Activated CD4-positive, alpha-beta T cell treated with anti-CD3 and anti-CD28 coated beads, Interleukin-2, amount 50 U/mL, for 4 hours (primary cell): ENCODE measurements around the gene TNFAIP2.

Source experiments
- DNase-seq, 2 experiments: peaks; one replicate each; pipeline ENCODE4 v3.0.0-alpha.2; 2020

Gene TNFAIP2

DNA sequence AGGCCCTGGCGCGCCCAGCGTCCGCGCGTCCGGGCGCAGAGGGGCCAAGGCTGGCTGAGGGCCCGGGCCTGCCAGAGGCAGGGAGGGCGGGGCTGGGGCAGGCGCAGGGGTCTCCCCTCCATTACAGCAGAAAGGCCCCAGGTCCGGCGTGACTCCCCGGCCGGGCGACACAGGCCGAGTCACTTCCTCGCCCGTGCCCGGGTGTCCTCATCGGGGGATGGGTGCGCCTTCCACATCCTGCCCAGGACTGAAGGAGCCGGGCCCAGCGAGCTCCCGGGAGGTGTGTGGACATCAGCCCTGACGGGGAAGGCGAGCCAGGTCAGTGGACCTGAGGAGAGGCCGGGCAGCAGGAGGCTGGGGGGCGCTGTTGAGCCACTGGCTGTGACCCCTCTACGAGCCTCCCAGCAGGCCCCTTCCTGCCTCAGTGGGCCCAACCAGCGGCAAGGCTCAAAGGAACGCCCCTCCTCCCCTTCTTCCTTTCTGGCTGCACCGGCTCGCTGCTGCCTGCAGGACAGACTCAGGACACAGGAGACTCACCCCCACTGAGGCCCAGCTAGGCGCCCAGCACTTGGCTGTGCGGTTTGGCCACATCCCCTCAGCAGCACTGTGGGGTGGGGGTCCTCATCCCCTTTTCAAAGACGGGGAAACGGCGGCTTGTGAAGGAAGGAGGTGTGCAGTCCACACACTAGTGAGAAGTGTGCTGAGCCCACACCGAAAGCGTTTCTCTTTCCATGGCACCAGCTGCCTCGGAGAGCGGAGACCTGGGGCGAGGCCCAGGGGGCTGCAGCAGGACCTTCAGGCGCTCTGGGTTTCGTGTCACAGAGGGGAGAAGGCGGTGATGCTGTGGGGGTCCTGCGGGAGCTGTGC lies 606 bp downstream of the TNFAIP2 start:
- no peak for DNase-seq

- no peak for DNase-seq
Measured at GRCh38 chr14:103124501-103125001, 1.3 kb downstream of the TNFAIP2 start.

- DNase-seq: no peak
Measured at GRCh38 chr14:103125098-103126070, 2.1 kb downstream of the TNFAIP2 start.

GRCh38 chr14:103126088-103126872 lies 3.0 kb downstream of the TNFAIP2 start:
- no peak for DNase-seq

- DNase-seq: no peak
Measured at GRCh38 chr14:103126873-103127304, 3.6 kb downstream of the TNFAIP2 start.

DNA sequence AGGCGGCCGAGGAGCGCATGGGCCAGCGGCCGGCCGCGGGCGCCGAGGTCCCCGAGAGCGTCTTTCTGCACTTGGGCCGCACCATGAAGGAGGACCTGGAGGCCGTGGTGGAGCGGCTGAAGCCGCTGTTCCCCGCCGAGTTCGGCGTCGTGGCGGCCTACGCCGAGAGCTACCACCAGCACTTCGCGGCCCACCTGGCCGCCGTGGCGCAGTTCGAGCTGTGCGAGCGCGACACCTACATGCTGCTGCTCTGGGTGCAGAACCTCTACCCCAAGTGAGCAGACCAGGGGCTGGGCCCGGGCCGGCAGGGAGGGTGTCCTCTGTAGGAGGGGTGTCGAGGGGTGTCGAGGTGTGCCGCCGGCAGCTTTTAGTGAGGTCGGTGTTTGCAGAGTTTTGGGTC lies 4.1 kb downstream of the TNFAIP2 start:
- no peak for DNase-seq

DNA sequence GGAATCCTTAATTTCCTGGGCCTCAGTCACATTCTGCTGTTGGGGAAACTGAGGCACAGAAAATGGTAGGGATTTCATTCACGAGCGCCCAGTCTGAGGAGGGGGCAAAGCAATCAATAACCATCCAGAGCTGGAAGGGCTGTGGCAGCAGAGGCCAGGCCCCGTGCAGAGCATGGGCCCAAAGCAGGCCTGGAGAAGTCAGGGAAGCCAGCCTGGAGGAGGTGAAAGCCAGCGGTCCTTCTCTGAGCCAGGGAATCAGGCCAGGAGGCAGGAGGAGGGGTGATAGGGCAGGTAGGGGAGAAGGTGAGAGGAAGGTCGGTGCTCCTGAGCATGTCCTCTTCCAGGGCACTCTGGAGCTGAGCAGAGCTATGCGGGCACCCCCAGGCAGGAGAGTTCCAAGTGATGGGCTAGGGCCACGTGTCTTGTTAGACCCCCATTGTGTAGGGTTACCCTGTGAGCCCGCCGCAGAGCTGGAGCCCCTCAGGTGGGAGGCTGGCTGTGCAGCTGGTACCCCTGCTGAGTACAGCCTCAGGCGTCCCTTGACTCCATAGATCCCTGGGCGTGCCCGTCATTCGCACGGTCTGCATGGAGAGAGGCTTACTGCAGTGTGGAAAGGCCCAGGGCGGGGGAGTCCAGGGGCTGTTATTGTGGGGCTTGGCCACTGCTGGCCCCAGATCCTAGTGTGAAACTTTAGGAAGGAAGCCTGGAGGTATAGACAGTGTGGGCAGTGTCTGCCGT lies 4.8 kb downstream of the TNFAIP2 start:
- no peak for DNase-seq

DNA sequence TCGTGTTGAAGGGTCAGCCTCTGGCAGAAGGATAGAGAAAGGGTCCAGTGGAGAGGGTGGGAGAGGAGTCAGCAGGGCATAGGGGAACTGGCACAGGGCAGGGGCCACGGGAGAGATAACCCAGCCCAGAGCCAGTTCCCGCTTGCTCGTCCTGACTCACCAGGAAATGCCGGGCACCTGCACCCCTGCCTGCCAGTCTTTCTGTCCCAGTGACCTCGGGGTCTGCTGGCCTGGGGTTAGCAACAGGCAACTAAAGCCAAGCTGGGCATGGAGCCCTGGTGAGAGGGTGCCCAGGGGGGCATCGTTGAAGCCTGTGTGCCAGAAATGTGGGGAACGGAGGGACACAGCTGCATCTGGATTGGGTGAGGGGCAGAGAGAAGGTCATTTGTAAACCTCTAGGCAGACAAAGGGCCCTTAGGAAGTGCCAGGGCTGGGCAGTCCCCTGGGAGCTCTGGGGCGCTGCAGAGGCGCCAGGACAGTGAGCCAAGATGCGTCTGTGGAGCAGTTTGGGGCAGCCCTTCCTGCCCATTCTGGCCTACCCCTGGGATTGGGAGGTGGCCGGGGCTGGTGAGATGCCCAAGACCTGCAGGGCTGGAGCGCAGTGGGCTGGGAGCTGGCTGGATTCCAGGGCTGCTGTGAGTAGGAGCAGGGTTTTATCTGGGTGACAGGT lies 5.5 kb downstream of the TNFAIP2 start:
- DNase-seq: no peak

GRCh38 chr14:103129301-103130016 lies 6.2 kb downstream of the TNFAIP2 start:
- no peak for DNase-seq

DNA sequence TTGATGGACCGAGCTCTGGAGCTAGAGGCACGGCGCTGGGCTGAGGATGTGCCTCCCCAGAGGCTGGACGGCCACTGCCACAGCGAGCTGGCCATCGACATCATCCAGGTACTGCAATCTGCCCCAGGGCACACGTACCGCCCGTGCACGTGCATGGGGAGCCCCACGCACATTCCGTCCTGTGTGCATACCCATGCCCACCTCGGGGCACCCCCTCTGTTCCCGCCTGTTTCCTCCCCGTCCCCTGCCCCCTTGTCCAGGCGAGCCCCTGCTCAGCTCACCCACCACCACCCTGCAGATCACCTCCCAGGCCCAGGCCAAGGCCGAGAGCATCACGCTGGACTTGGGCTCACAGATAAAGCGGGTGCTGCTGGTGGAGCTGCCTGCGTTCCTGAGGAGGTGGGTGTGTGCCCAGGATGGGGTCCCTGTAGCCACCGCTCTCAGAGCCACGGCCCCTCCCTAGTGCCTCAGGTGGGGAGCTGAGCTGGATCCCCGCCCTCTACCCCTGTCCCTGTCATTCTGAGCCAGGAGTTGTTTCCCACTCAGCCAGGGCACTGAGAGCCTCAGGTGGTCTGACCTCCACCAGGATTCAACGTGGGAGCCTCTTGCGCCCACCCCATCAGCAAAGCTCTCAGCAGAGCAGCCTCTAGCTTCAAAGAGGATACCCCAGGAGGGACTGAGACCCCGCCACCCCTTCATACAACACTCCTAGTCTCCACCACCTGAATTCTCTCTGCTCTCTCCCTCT lies 6.9 kb downstream of the TNFAIP2 start:
- no peak for DNase-seq

DNA sequence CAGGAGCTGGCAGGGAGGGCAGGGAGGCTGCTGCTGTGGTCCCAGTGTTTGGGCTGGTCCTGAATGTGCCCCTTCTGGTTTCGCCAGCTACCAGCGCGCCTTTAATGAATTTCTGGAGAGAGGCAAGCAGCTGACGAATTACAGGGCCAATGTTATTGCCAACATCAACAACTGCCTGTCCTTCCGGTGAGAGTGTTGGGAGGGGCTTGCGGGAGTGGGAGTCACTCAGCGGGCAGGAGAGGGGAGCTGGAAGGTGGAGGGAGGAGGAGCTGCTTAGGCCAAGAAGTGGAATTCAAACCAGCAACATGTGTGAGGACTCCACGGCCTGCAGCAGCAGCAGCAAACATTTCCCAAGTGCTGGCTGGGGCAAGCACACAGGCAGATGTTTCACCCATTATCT lies 7.7 kb downstream of the TNFAIP2 start:
- DNase-seq: no peak

DNA sequence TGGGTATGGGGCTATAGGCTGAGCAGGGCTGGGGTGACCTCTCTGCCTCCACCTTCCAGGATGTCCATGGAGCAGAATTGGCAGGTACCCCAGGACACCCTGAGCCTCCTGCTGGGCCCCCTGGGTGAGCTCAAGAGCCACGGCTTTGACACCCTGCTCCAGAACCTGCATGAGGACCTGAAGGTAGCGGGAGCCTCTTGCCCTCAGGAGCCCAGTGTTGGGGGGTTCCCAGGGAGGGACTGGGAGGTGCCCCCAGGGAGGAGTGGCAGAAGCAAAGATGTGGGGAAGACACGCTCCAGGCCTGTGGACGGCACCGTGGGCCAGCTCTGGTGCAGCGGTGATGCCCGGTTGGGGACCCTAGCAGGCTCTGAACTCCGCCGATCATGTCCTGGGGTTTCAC lies 8.3 kb downstream of the TNFAIP2 start:
- DNase-seq: no peak

DNA sequence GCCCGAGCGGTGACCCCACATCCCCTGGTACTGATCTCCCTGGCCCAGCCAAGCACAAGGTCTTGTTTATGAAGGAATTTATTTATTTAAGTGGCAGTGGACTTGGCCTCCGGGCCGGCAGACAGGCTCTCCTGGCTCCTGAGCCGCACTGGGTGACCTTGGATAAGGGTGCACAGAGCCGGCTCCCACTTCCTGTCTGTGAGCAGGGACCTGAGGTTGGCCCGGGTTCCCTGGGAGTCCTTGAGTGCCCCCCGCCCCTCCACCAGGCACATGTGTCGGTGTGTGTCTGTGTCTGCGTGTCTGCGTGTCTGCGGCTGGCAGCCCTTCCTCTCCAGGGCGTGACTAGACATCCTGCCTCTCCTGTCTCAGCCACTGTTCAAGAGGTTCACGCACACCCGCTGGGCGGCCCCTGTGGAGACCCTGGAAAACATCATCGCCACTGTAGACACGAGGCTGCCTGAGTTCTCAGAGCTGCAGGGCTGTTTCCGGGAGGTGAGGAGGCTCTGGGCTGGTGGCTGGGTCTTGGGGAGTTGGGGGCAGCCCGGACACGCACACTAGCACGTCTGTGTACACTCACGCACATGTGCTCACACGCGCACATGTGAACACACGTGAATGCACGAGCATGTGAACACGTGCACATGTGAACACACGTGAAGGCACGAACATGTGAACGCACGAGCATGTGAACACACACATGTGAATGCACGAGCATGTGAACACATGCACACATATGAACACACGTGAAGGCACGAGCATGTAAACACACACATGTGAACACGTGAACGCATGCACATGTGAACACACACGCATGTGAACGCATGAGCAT lies 9.3 kb downstream of the TNFAIP2 start:
- no peak for DNase-seq

DNA sequence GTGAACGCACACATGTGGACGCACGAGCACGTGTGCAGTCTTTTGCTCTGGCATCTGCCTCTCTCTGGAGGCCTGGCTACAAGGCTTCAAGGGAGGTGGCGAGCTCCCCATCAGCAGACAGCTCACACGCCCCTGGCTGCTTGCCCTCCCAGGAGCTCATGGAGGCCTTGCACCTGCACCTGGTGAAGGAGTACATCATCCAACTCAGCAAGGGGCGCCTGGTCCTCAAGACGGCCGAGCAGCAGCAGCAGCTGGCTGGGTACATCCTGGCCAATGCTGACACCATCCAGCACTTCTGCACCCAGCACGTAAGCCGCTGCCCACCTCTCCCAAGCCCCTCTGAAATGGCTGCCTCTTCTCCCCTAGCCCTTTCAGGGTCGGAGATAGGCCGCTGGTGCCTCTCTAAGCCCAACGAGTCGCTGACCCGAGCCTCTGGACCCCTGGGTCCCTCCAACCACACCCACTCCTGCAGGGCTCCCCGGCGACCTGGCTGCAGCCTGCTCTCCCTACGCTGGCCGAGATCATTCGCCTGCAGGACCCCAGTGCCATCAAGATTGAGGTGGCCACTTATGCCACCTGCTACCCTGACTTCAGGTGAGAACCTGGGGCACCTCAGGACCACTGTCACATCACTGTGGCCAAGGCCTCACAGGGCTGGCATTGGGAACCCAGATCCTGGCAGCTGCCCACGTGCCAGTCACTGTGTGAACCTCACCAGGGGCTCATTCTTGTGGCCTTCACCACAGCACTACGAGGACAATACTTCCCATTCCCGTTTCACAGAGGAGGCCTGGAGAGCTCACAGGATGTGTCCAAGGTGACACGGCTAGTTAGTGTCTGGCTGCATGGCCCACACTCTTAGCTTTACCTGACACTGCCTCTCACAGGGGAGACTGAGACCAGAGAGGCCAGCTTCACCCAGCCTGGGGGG lies 10.2 kb downstream of the TNFAIP2 start:
- no peak for DNase-seq

DNA sequence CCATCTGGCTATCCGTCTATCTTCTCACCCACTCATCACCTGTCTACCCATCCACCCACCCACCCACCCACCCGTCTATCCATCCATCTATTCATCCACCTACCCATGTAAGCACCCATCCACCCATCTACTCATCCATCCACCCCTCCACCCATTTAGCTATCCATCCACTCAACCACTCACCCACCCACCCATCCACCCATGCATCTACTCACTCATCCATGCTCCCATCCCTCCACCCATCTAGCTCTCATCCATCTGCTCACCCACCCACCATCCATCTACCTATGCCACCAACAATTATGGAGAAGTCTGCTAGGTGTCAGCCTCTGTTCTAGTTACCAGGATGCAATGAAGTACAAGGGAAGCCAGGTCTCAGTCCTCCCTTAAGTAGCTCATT lies 11.1 kb downstream of the TNFAIP2 start:
- DNase-seq: no peak

- no peak for DNase-seq
Measured at GRCh38 chr14:103134919-103135318, 11.7 kb downstream of the TNFAIP2 start.

DNA sequence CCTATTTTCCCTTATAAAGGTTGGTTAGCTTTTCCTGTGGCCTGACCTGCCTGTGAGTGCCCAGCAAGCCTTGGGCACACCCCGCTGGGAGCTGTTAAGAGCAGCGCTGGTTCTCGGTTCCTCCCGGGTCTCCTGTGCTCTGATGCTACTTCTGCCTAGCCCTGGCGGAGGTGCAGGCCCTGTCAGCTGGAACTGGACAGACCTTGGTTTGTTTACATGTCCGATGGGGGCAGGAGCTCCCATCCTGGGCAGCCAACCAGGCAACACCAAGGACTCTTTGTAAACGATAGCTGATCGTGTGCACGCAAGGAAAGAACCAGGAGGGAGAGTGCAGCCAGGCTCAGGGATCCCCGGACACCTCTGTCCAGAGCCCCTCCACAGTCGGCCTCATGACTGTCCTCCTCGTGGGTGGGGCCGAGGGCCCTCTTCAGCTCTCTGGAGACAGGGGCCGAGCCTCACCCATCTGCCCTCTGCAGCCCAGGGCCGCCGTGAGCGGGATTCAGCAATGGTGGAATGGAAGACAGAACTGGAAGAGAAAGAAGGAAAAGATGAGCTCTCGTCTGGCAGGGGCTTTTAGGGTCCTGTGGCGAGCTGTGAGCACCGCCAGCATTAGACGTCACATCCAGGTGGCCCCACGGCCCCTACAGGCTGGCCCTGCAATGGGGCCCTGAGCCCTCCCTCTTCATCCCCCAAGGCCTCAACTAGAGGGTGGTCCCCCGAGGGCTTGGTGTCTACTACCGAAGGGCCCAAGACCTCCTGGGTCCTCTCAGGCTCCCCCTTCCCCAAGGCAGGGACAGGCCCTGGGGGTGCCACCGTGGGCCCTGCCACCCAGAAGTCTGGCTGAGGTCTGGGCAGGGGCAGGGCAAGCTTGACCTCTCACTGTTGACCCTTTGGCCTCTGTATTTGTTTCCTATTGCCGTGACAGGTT lies 12.3 kb downstream of the TNFAIP2 start:
- DNase-seq: no peak
